RWPE2 (cell line): Measurements from ENCODE around the gene TEX14.

Source experiments
- ATAC-seq: fragments of 200-7000 bp; cut with Tn5 transposase; 3 replicates; pipeline ENCODE4 v1.9.1; 2021; ENCODE audit warnings: low read depth
- DNase-seq: peaks from one replicate; pipeline ENCODE4 v3.0.0-alpha.2; 2020; ENCODE audit warnings: low spot score
- H3K27ac ChIP-seq: fragments of 450-650 bp; 2 replicates; pipeline ENCODE4 v1.5.1; 2017; ENCODE audit warnings: mild to moderate bottlenecking; ENCODE audit not compliant: poor library complexity, severe bottlenecking
- H3K27me3 ChIP-seq: fragments of 250-450 bp; sonication (Bioruptor Pico); 2 replicates; pipeline ENCODE4 v1.5.1; 2021; ENCODE audit warnings: mild to moderate bottlenecking, moderate library complexity; ENCODE audit not compliant: insufficient read depth, poor library complexity, severe bottlenecking
- H3K36me3 ChIP-seq: fragments of 250-450 bp; sonication (Bioruptor Pico); 2 replicates; pipeline ENCODE4 v1.5.1; 2020; ENCODE audit warnings: low read depth, mild to moderate bottlenecking, moderate library complexity
- H3K4me1 ChIP-seq: fragments of 250-450 bp; sonication (Bioruptor Pico); 2 replicates; pipeline ENCODE4 v1.5.1; 2021; ENCODE audit warnings: mild to moderate bottlenecking, moderate library complexity; ENCODE audit not compliant: insufficient read depth, poor library complexity, severe bottlenecking
- H3K4me3 ChIP-seq: fragments of 250-450 bp; sonication (Bioruptor Pico); 2 replicates; pipeline ENCODE4 v1.5.1; 2021; ENCODE audit warnings: mild to moderate bottlenecking, moderate library complexity; ENCODE audit not compliant: severe bottlenecking
- H3K9me3 ChIP-seq: fragments of 250-450 bp; sonication (Bioruptor Pico); 2 replicates; pipeline ENCODE4 v1.5.1; 2021; ENCODE audit warnings: mild to moderate bottlenecking, moderate library complexity; ENCODE audit not compliant: severe bottlenecking
- CTCF ChIP-seq: fragments of 450-650 bp; IDR thresholded peaks from one replicate; pipeline ENCODE4 v1.5.1; 2017; ENCODE audit warnings: mild to moderate bottlenecking, moderate library complexity; ENCODE audit not compliant: poor library complexity, severe bottlenecking

TEX14 gene

GRCh38 chr17:58541249-58541648 is 150.6 kb downstream of the TEX14 start:
- peak; percentile 27 for TF ChIP-seq CTCF
- no peak for DNase-seq
- no peak; the same call in 2 of the 3 replicates for ATAC-seq
- no peak overlapping the region for H3K27ac ChIP-seq
- H3K4me3 ChIP-seq, result no peak overlapping the region
- H3K4me1 ChIP-seq, result no peaks in the 10 kb centered on the region
- peaks cover 3% of the 10 kb centered on the region for H3K27me3 ChIP-seq
- no peaks in the 10 kb centered on the region for H3K36me3 ChIP-seq
- no peaks in the 10 kb centered on the region for H3K9me3 ChIP-seq

- Histone ChIP-seq H3K36me3 (no peaks in the 10 kb centered on the region), H3K4me1 (peaks cover 10% of the 10 kb centered on the region), H3K27me3 (peaks cover 3% of the 10 kb centered on the region), H3K4me3 (no peak overlapping the region), H3K27ac (no peak overlapping the region), H3K9me3 (no peaks in the 10 kb centered on the region)
- DNase-seq (no peak), ATAC-seq (no peak)
- TF ChIP-seq CTCF, result no peak
Observed at GRCh38 chr17:58539698-58540097, 152.1 kb downstream of the TEX14 start.

GRCh38 chr17:58538811-58539409 is 152.9 kb downstream of the TEX14 start:
- H3K9me3 ChIP-seq, result no peaks in the 10 kb centered on the region
- no peaks in the 10 kb centered on the region for H3K36me3 ChIP-seq
- no peak overlapping the region for H3K4me3 ChIP-seq
- ATAC-seq (no peak), DNase-seq (no peak)
- H3K4me1 ChIP-seq, result peaks cover 12% of the 10 kb centered on the region
- no peaks in the 10 kb centered on the region for H3K27me3 ChIP-seq
- H3K27ac ChIP-seq, result no peak overlapping the region
- no peak for TF ChIP-seq CTCF

- TF ChIP-seq CTCF, result no peak
- no peaks in the 10 kb centered on the region for H3K36me3 ChIP-seq
- H3K27ac ChIP-seq, result no peak overlapping the region
- ATAC-seq (no peak), DNase-seq (no peak)
- no peaks in the 10 kb centered on the region for H3K9me3 ChIP-seq
- no peaks in the 10 kb centered on the region for H3K27me3 ChIP-seq
- no peak overlapping the region for H3K4me3 ChIP-seq
- H3K4me1 ChIP-seq, result peaks cover 12% of the 10 kb centered on the region
Observed at GRCh38 chr17:58537266-58537665, 154.6 kb downstream of the TEX14 start.

GRCh38 chr17:58536542-58536941 is 155.3 kb downstream of the TEX14 start:
- no peak overlapping the region for H3K27ac ChIP-seq
- no peaks in the 10 kb centered on the region for H3K36me3 ChIP-seq
- no peaks in the 10 kb centered on the region for H3K9me3 ChIP-seq
- DNase-seq (no peak), ATAC-seq (no peak)
- TF ChIP-seq CTCF, result no peak
- no peak overlapping the region for H3K4me3 ChIP-seq
- no peaks in the 10 kb centered on the region for H3K27me3 ChIP-seq
- peaks cover 12% of the 10 kb centered on the region for H3K4me1 ChIP-seq
